MCF 10A (cell line): Measurements from ENCODE around the gene KLK6. TPM values are rescaled to one million over a fixed set of nuclear protein-coding genes. Genes with fewer than 3 reads are reported as not detected.

Experiments
- BruUV-seq: library from RNA; stranded (reverse); fragments of 400-500 nt; replicated peaks from 2 replicates; lab custom pipeline; 2021; lab: Mats Ljungman, UMichigan
- CTCF ChIA-PET: fragments of 300-600 bp; sonication (Branson Sonifier 250); formaldehyde crosslinking; extraction: SDS; loops from one replicate; lab custom pipeline; 2021; ENCODE audit warnings: antibody characterized with exemption, inconsistent platforms; lab: Yijun Ruan, JAX
- POLR2A ChIA-PET: fragments of 300-600, 350-650 bp; sonication (Branson Sonifier 250); formaldehyde crosslinking; extraction: SDS; loops from one replicate; lab custom pipeline; 2020; ENCODE audit warnings: antibody characterized with exemption, inconsistent platforms; lab: Yijun Ruan, JAX
- DNase-seq: peaks from one replicate; pipeline ENCODE4 v3.0.0-alpha.2; 2018; ENCODE audit not compliant: unreplicated experiment
- H3K27ac Mint-ChIP-seq: one replicate; pipeline ENCODE4 v1.8.0; 2022; ENCODE audit warnings: mild to moderate bottlenecking, low read depth, mixed read lengths; ENCODE audit not compliant: unreplicated experiment
- H3K27me3 Mint-ChIP-seq: one replicate; pipeline ENCODE4 v1.8.0; 2022; ENCODE audit warnings: mixed read lengths; ENCODE audit not compliant: insufficient read depth, unreplicated experiment
- H3K36me3 Mint-ChIP-seq: one replicate; pipeline ENCODE4 v1.8.0; 2022; ENCODE audit warnings: mild to moderate bottlenecking, moderate library complexity, mixed read lengths; ENCODE audit not compliant: insufficient read depth, unreplicated experiment
- H3K4me1 Mint-ChIP-seq: one replicate; pipeline ENCODE4 v1.8.0; 2022; ENCODE audit warnings: mixed read lengths; ENCODE audit not compliant: insufficient read depth, unreplicated experiment
- H3K4me3 Mint-ChIP-seq: one replicate; pipeline ENCODE4 v1.8.0; 2022; ENCODE audit warnings: mild to moderate bottlenecking, moderate library complexity, mixed read lengths; ENCODE audit not compliant: unreplicated experiment
- H3K9me3 Mint-ChIP-seq: one replicate; pipeline ENCODE4 v1.8.0; 2022; ENCODE audit warnings: mixed read lengths; ENCODE audit not compliant: unreplicated experiment
- intact Hi-C: fragments of 100-400 bp; cut with micrococcal nuclease; formaldehyde crosslinking; loops from 2 replicates; pipeline ENCODE4 v1.14.1; 2022
- total RNA-seq: library from RNA; stranded (reverse); gene quantifications from 2 replicates; pipeline ENCODE4 v1.2.3, GENCODE V29; 2022
- TF ChIP-seq, protein P1 (sequence below): fragments of 200-600 bp; IDR thresholded peaks from one replicate; pipeline ENCODE4 v1.8.0; 2022; ENCODE audit warnings: antibody characterized with exemption, mild to moderate bottlenecking; ENCODE audit not compliant: unreplicated experiment

KLK6 gene
- total RNA-seq, 1 experiment from 2014 or later = not detected

DNA sequence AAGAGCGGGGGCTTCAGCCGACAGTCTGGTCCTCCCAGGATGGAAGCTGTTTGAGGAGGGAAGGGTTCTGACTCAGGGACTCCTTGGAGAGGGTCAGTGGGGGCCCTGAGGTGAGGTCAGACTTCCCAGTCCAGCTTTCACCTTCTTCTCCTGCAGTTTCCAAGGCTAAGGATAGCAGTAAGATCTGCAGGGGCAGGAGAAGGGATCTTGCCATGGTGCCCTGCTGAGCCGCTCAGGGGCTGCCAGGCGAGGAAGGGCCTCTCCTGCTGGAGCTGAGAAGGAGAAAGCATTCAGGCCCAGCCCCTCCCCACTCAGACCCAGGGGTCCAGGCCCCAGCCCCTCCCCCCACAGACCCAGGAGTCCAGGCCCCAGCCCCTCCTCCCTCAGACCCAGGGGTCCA lies 12.8 kb upstream of the KLK6 start:
- no TSS peak for BruUV-seq
- ChIA-PET CTCF (interaction anchor here (1.0 kb wide), 1 partner anchor 39 kb away, joined by 3 read pairs; no protein-coding TSS in a partner anchor), POLR2A (no interaction called here)
- intact Hi-C loops = no loop called here
- Mint-ChIP-seq H3K4me1 (peaks cover 6% of the 10 kb centered on the region), H3K36me3 (no peaks in the 10 kb centered on the region), H3K4me3 (no peak overlapping the region), H3K9me3 (no peaks in the 10 kb centered on the region), H3K27ac (no peak overlapping the region), H3K27me3 (peaks cover 18% of the 10 kb centered on the region)
- no peak for DNase-seq
- TF ChIP-seq, protein P1, sequence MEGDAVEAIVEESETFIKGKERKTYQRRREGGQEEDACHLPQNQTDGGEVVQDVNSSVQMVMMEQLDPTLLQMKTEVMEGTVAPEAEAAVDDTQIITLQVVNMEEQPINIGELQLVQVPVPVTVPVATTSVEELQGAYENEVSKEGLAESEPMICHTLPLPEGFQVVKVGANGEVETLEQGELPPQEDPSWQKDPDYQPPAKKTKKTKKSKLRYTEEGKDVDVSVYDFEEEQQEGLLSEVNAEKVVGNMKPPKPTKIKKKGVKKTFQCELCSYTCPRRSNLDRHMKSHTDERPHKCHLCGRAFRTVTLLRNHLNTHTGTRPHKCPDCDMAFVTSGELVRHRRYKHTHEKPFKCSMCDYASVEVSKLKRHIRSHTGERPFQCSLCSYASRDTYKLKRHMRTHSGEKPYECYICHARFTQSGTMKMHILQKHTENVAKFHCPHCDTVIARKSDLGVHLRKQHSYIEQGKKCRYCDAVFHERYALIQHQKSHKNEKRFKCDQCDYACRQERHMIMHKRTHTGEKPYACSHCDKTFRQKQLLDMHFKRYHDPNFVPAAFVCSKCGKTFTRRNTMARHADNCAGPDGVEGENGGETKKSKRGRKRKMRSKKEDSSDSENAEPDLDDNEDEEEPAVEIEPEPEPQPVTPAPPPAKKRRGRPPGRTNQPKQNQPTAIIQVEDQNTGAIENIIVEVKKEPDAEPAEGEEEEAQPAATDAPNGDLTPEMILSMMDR = no peak

DNA sequence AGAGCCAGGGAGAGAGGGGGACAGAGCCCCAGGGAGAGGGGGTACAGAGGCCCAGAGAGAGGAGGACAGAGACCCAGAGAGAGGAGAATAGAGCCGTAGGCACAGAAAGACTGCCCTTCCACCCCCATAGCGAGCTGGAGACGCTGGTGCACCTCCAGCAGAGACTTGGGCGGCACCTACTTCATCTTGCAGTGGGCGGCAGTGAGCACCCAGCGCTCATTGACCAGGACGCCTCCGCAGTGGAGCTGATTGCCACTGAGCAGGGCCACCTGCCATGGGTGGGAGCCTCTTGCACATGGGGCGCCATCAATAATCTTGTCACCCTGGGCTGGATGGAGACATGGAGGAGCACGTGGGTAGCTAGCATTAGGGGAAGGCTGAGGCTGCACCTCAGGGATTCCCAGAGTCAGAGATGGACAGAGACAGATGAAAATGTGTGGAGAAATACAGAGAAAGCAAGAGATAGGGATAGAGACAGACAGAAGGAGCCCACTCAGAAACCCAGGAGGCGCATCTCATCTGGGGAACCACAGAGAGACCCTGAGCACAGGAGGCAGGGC lies 12.3 kb upstream of the KLK6 start:
- Mint-ChIP-seq H3K27ac (no peak overlapping the region), H3K9me3 (no peaks in the 10 kb centered on the region), H3K36me3 (no peaks in the 10 kb centered on the region), H3K27me3 (peaks cover 18% of the 10 kb centered on the region), H3K4me1 (peaks cover 6% of the 10 kb centered on the region), H3K4me3 (no peak overlapping the region)
- TF ChIP-seq, protein P1 = no peak
- CTCF ChIA-PET = interaction anchor here (1.0 kb wide), 1 partner anchor 40 kb away, joined by 3 read pairs; no protein-coding TSS in a partner anchor
- POLR2A ChIA-PET = no interaction called here
- intact Hi-C loops = no loop called here
- DNase-seq = no peak
- BruUV-seq = no TSS peak

DNA sequence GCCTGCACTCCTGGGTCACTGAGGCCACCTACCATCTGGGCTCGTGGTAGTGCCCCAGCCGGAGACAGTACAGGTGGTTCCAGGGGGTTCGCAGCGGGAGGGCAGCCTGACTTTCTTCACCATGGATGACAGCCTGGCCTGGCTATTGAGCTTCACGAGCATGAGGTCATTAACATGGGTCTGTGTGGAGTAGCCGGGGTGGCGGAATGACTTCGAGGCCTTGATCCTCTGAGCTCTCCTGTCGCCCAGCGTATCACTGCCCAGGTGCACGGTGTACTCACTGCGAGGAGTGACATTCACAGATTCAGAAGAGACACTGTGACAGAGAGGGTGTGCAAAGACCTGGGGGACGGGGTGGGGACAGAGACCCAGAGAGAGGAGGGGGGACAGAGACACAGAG lies 10.8 kb upstream of the KLK6 start:
- no peak for DNase-seq
- H3K4me3 Mint-ChIP-seq = no peak overlapping the region
- H3K36me3 Mint-ChIP-seq = no peaks in the 10 kb centered on the region
- TF ChIP-seq, protein P1 = no peak
- POLR2A ChIA-PET = interaction anchor here (0.9 kb wide), 1 partner anchor 21 kb away, joined by 4 read pairs; the partner anchor contains the start of gene KLK8
- peaks cover 18% of the 10 kb centered on the region for H3K27me3 Mint-ChIP-seq
- no TSS peak for BruUV-seq
- CTCF ChIA-PET = interaction anchor here (0.6 to 1.2 kb wide), 2 partner anchors 8 to 11 kb away, joined by 4 to 7 read pairs; no protein-coding TSS in a partner anchor
- peaks cover 6% of the 10 kb centered on the region for H3K4me1 Mint-ChIP-seq
- H3K9me3 Mint-ChIP-seq = no peaks in the 10 kb centered on the region
- H3K27ac Mint-ChIP-seq = no peak overlapping the region
- intact Hi-C loops = no loop called here

DNA sequence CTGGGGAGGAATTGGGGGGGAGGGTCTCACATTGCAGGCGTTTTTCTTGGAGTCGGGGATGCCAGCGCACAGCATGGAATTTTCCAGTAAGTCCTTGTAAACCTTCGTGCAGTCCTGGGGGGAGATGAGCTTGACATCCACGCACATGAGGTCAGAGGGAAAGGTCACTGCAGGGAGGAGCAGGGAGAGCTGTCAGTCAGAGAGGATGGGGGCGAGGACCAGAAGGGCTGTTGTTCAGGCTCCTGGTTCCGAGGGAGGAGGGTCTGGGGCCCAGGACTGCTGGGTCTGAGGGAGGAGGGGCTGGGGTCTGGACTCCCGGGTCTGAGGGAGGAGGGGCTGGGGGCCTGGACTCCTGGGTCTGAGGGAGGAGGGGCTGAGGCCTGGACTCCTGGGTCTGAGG lies 10.4 kb upstream of the KLK6 start:
- ChIA-PET CTCF (interaction anchor here (1.2 kb wide), 1 partner anchor 8 kb away, joined by 7 read pairs; no protein-coding TSS in a partner anchor), POLR2A (interaction anchor here (0.9 kb wide), 1 partner anchor 21 kb away, joined by 4 read pairs; the partner anchor contains the start of gene KLK8)
- Mint-ChIP-seq H3K4me3 (no peak overlapping the region), H3K36me3 (no peaks in the 10 kb centered on the region), H3K27ac (no peak overlapping the region), H3K4me1 (peaks cover 6% of the 10 kb centered on the region), H3K27me3 (peaks cover 18% of the 10 kb centered on the region), H3K9me3 (no peaks in the 10 kb centered on the region)
- TF ChIP-seq, protein P1 = no peak
- no TSS peak for BruUV-seq
- intact Hi-C loops = no loop called here
- no peak for DNase-seq
